ENCODE measurements around the gene SYT9. TPM values are rescaled to one million over a fixed set of nuclear protein-coding genes. Genes with fewer than 3 reads are reported as not detected.
A peak's percentile ranks its signal among the peaks of the same experiment; 100 is the strongest.

The SYT9 gene
- total and polyA plus RNA-seq, 4 donors: 0.01 to 0.12 TPM; not detected in 2

GRCh38 chr11:7348432-7349304 is 97.0 kb downstream of the SYT9 start:
- ATAC-seq (ENCODE audit: insufficient read depth, low FRiP score): no peak
- no peak overlapping the region for H3K27ac ChIP-seq (ENCODE audit: low read depth in 1 of 2, low read length in 1 of 2)

GRCh38 chr11:7351228-7351627 is 99.5 kb downstream of the SYT9 start:
- ATAC-seq (ENCODE audit: insufficient read depth, low FRiP score) (no peak), DNase-seq (no peak)
- H3K9me3 ChIP-seq (ENCODE audit: control insufficient read depth in 4 of 4, insufficient read depth in 3 of 4, low read length in 3 of 4): peaks cover 0 to 2% (median 0%) of the 10 kb centered on the region in 4 donors
- 63 to 91% methylated on average over 5 of the region's 5 CpGs for WGBS, 2 donors
- no peak for TF ChIP-seq CTCF (IDR thresholded peaks at IDR 0.05; ENCODE audit: control extremely low read depth, extremely low read depth)
- H3K9ac ChIP-seq (ENCODE audit: insufficient read depth in 1 of 2, low read length in 2 of 2): no peak overlapping the region
- H3K27me3 ChIP-seq (ENCODE audit: control insufficient read depth in 3 of 3, insufficient read depth in 3 of 3, low read length in 2 of 3): no peaks in the 10 kb centered on the region
- no peaks in the 10 kb centered on the region for H3K36me3 ChIP-seq (ENCODE audit: control insufficient read depth in 4 of 4, insufficient read depth in 4 of 4, low read length in 4 of 4)
- H3K4me1 ChIP-seq (ENCODE audit: control insufficient read depth in 5 of 5, insufficient read depth in 5 of 5, low read length in 5 of 5): peaks cover 0 to 3% (median 0%) of the 10 kb centered on the region in 5 donors
- H3K27ac ChIP-seq (ENCODE audit: low read depth in 1 of 2, low read length in 1 of 2): no peak overlapping the region
- no peak overlapping the region for H3K4me3 ChIP-seq

More at GRCh38 chr11:7348432-7349304, 97.0 kb downstream of the SYT9 start:
- no peak for TF ChIP-seq CTCF (IDR thresholded peaks at IDR 0.05; ENCODE audit: control extremely low read depth, extremely low read depth)
- peaks cover 0 to 2% (median 0%) of the 10 kb centered on the region in 4 donors for H3K9me3 ChIP-seq (ENCODE audit: control insufficient read depth in 4 of 4, insufficient read depth in 3 of 4, low read length in 3 of 4)
- DNase-seq: peak; percentile 78 to 88 (median 88)
- no peak overlapping the region for H3K9ac ChIP-seq (ENCODE audit: insufficient read depth in 1 of 2, low read length in 2 of 2)
- 49 to 59% methylated on average over 8 of the region's 8 CpGs for WGBS, 2 donors
- no peaks in the 10 kb centered on the region for H3K36me3 ChIP-seq (ENCODE audit: control insufficient read depth in 4 of 4, insufficient read depth in 4 of 4, low read length in 4 of 4)
- H3K4me1 ChIP-seq (ENCODE audit: control insufficient read depth in 5 of 5, insufficient read depth in 5 of 5, low read length in 5 of 5): peaks cover 0 to 3% (median 0%) of the 10 kb centered on the region in 5 donors
- no peak overlapping the region for H3K4me3 ChIP-seq
- H3K27me3 ChIP-seq (ENCODE audit: control insufficient read depth in 3 of 3, insufficient read depth in 3 of 3, low read length in 2 of 3): no peaks in the 10 kb centered on the region

GRCh38 chr11:7353100-7353499 is 101.4 kb downstream of the SYT9 start:
- Histone ChIP-seq H3K9me3 (ENCODE audit: control insufficient read depth in 4 of 4, insufficient read depth in 3 of 4, low read length in 3 of 4) (peaks cover 0 to 2% (median 0%) of the 10 kb centered on the region in 4 donors), H3K4me3 (no peak overlapping the region), H3K4me1 (ENCODE audit: control insufficient read depth in 5 of 5, insufficient read depth in 5 of 5, low read length in 5 of 5) (peaks cover 0 to 3% (median 0%) of the 10 kb centered on the region in 5 donors), H3K36me3 (ENCODE audit: control insufficient read depth in 4 of 4, insufficient read depth in 4 of 4, low read length in 4 of 4) (no peaks in the 10 kb centered on the region), H3K9ac (ENCODE audit: insufficient read depth in 1 of 2, low read length in 2 of 2) (no peak overlapping the region), H3K27me3 (ENCODE audit: control insufficient read depth in 3 of 3, insufficient read depth in 3 of 3, low read length in 2 of 3) (no peaks in the 10 kb centered on the region), H3K27ac (ENCODE audit: low read depth in 1 of 2, low read length in 1 of 2) (no peak overlapping the region)
- DNase-seq (peak in 1 of 3 donors; percentile 0), ATAC-seq (ENCODE audit: insufficient read depth, low FRiP score) (no peak)
- 42 to 45% methylated on average over 4 of the region's 4 CpGs for WGBS, 2 donors
- TF ChIP-seq CTCF (IDR thresholded peaks at IDR 0.05; ENCODE audit: control extremely low read depth, extremely low read depth): no peak

Data from lung (tissue), 12 donors.